Sigmoid colon (tissue), 7 donors: ENCODE measurements around the gene F2R. TPM values are rescaled to one million over a fixed set of nuclear protein-coding genes. Genes with fewer than 3 reads are reported as not detected.
"Not testable (repeated sequence)": the region's sequence is repeated elsewhere in the genome, so short reads cannot be mapped to it uniquely, and the experiment has no call there.

ENCODE experiments used
- DNase-seq: peaks from one replicate; pipeline ENCODE4 v3.0.0-alpha.2; 2019
- H3K27ac ChIP-seq, 4 donors: fragments of 200-600 bp; sonication (generic); one replicate each; pipeline ENCODE4 v1.5.1; 2016 to 2019; ENCODE audit warnings: mild to moderate bottlenecking in 1 of 4
- H3K27me3 ChIP-seq, 3 donors: fragments of 200-600 bp; sonication (generic); one replicate each; pipeline ENCODE4 v1.5.1; 2019; ENCODE audit warnings: mild to moderate bottlenecking in 1 of 3
- H3K36me3 ChIP-seq, 4 donors: fragments of 200-600 bp; sonication (generic); one replicate each; pipeline ENCODE4 v1.5.1; 2016 to 2019
- H3K4me1 ChIP-seq, 4 donors: fragments of 200-600 bp; sonication (generic); one replicate each; pipeline ENCODE4 v1.5.1; 2017 to 2019
- H3K4me3 ChIP-seq, 4 donors: fragments of 200-600 bp; sonication (generic); one replicate each; pipeline ENCODE4 v1.5.1; 2017 to 2019; ENCODE audit warnings: mild to moderate bottlenecking in 2 of 4, moderate library complexity in 1 of 4
- H3K9me3 ChIP-seq, 4 donors: fragments of 200-600 bp in 3 of 4; sonication (generic) in 3 of 4; one replicate each; pipeline versions ENCODE4 v1.5.1 to v1.6.1; 2013 to 2019
- EP300 ChIP-seq, 4 donors: sonication (generic); formaldehyde crosslinking; IDR thresholded peaks; one replicate each; pipeline ENCODE4 v1.6.1; 2017; ENCODE audit warnings: antibody characterized with exemption in 4 of 4
- POLR2A ChIP-seq, 2 donors: fragments of 450-650 bp; IDR thresholded peaks; one replicate each; pipeline ENCODE4 v1.6.1; 2016; ENCODE audit warnings: antibody characterized with exemption in 2 of 2, mild to moderate bottlenecking in 2 of 2, moderate library complexity in 2 of 2
- POLR2AphosphoS5 ChIP-seq, 4 donors: sonication (generic); formaldehyde crosslinking; IDR thresholded peaks; one replicate each; pipeline ENCODE4 v1.6.1; 2017; ENCODE audit warnings: antibody characterized with exemption in 4 of 4
- WGBS, 2 donors: extraction: QIAGEN DNeasy Blood & Tissue Kit; methylation state at CpG; one replicate each; pipeline ENCODE4 v1.1.7; 2013; 5-methylcytosine and 5-hydroxymethylcytosine counted together
- intact Hi-C: fragments of 100-400 bp; cut with DNase I; formaldehyde crosslinking; loops from one replicate; pipeline ENCODE4 v1.15.1; 2023
- polyA plus RNA-seq, 3 donors: library from polyadenylated mRNA; stranded (reverse); fragments of 200-250 nt; gene quantifications; one replicate each; pipeline ENCODE4 v1.2.3, GENCODE V29; 2013
- total RNA-seq, 4 donors: library from RNA; depleted of rRNA; stranded (reverse); fragments of >200 nt; gene quantifications; one replicate each; pipeline ENCODE4 v1.1.0, GENCODE V29; 2016
- TF ChIP-seq, protein P1 (sequence below), 4 experiments: fragments of 450-650 bp in 3 of 4; fragments of 200-600 bp in 1 of 4; IDR thresholded peaks; one replicate each; pipeline ENCODE4 v1.5.1; 2016 to 2019; ENCODE audit warnings: antibody characterized with exemption in 4 of 4, mild to moderate bottlenecking in 3 of 4, moderate library complexity in 2 of 4
- donor health status: healthy with polysubstance abuse.
- donor health status: Bipolar disorder and iron deficiency.
- donor health status: healthy.

F2R gene
- total and polyA plus RNA-seq, 7 donors, result 0.60 to 10.7 (median 5.8) TPM

DNA sequence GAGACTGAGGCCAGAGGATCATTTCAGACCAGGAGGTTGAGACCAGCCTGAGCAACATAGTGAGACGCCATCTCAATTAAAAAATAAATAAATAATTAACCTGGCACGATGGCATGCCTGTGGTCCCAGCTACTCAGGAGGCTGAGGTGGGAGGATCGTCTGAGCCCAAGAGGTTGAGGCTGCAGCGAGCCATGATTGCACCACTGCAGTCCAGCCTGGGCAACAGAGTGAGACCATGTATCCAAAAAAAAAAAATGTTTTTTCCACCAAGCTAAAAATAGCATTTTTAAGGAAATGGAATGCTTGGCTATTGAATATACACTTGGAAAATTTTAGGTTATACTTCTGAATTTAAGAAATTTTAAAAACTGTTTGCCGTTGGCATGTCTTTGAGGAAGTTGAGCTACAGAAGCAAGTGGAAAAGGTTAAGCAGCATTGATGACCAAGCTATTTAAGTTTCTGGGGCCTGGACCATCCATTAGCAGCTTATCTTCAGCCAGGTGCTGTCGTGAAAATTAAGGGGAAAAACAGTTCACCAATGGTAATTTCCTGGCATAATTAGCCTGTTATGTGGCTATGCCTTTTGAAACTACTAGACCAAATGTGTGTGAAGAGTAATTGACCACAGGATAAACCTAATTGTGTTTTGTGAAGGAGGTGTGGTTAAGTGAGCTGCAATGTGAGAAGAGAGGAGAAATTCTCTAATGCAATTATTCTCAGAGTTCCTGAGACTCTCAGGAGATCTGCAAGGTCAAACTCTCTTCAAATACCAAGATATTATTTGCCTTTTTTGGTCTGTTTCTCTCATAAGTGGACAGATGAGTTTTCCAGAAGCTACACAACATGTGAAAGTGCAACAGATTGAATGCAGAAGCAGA lies 21.0 kb downstream of the F2R start:
- Histone ChIP-seq H3K4me3 (no peak overlapping the region), H3K27me3 (no peaks in the 10 kb centered on the region), H3K4me1 (no peaks in the 10 kb centered on the region), H3K36me3 (peaks cover 0 to 9% (median 0%) of the 10 kb centered on the region in 4 donors), H3K27ac (no peak overlapping the region), H3K9me3 (no peaks in the 10 kb centered on the region)
- 77 to 89% methylated on average over 6 of the region's 6 CpGs for WGBS, 2 donors
- intact Hi-C loops, result no loop called here
- TF ChIP-seq, protein P1, sequence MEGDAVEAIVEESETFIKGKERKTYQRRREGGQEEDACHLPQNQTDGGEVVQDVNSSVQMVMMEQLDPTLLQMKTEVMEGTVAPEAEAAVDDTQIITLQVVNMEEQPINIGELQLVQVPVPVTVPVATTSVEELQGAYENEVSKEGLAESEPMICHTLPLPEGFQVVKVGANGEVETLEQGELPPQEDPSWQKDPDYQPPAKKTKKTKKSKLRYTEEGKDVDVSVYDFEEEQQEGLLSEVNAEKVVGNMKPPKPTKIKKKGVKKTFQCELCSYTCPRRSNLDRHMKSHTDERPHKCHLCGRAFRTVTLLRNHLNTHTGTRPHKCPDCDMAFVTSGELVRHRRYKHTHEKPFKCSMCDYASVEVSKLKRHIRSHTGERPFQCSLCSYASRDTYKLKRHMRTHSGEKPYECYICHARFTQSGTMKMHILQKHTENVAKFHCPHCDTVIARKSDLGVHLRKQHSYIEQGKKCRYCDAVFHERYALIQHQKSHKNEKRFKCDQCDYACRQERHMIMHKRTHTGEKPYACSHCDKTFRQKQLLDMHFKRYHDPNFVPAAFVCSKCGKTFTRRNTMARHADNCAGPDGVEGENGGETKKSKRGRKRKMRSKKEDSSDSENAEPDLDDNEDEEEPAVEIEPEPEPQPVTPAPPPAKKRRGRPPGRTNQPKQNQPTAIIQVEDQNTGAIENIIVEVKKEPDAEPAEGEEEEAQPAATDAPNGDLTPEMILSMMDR (IDR thresholded peaks at IDR 0.05), result no peak
- no peak for TF ChIP-seq POLR2AphosphoS5 (IDR thresholded peaks at IDR 0.05)
- DNase-seq, result no peak

DNA sequence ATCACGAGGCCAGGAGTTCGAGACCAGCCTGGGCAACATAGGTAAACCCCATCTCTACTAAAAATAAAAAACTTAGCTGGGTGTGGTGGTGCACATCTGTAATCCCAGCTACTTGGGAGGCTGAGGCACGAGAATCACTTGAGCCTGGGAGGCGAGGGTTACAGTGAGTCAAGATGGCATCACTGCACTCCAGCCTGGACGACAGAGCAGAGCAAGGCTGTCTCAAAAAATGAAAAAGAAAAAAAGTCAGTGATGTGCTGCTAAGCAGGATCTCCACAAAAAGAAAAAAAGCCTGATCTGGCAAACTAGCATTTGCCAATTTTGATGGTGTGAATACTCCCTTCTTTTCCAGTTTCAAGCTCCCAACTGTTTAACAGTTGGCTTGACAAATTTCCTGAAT lies 21.9 kb downstream of the F2R start:
- no peak overlapping the region for H3K27ac ChIP-seq
- no peak for DNase-seq
- peaks cover 0 to 5% (median 0%) of the 10 kb centered on the region in 4 donors for H3K36me3 ChIP-seq
- 90 to 94% methylated on average over 5 of the region's 5 CpGs for WGBS, 2 donors
- intact Hi-C loops, result no loop called here
- TF ChIP-seq POLR2A (IDR thresholded peaks at IDR 0.05) (no peak), EP300 (IDR thresholded peaks at IDR 0.05) (no peak), POLR2AphosphoS5 (IDR thresholded peaks at IDR 0.05) (no peak)
- H3K9me3 ChIP-seq, result no peaks in the 10 kb centered on the region
- no peaks in the 10 kb centered on the region for H3K27me3 ChIP-seq
- no peaks in the 10 kb centered on the region for H3K4me1 ChIP-seq
- H3K4me3 ChIP-seq, result no peak overlapping the region

DNA sequence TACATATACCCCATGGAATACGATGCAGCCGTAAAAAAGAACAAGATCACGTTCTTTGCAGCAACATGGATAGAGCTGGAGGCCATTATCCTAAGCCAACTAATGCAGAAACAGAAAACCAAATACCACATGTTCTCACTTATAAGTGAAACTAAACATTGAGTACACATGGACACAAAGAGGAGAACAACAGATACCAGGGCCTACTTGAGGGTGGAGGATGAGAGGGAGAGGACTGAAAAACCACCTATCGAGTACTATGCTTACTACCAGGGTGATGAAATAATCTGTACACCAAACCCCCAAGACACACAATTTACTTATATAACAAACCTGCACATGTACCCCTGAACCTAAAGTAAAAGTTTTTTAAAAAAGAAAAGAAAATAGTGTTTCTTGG lies 25.6 kb downstream of the F2R start:
- H3K36me3 ChIP-seq, DNase-seq, H3K27me3 ChIP-seq, H3K4me3 ChIP-seq, intact Hi-C loops, H3K27ac ChIP-seq, H3K9me3 ChIP-seq, H3K4me1 ChIP-seq: not testable (repeated sequence)
- WGBS, 2 donors, result 94 to 97% methylated on average over 4 of the region's 4 CpGs

GRCh38 chr5:76742583-76742982 lies 26.7 kb downstream of the F2R start:
- Histone ChIP-seq H3K27me3 (no peaks in the 10 kb centered on the region), H3K36me3 (no peaks in the 10 kb centered on the region), H3K4me1 (no peaks in the 10 kb centered on the region), H3K27ac (no peak overlapping the region), H3K9me3 (no peaks in the 10 kb centered on the region), H3K4me3 (no peak overlapping the region)
- DNase-seq, result no peak
- intact Hi-C loops, result no loop called here
- WGBS, 2 donors, result 93 to 94% methylated on average over 4 of the region's 4 CpGs
- TF ChIP-seq POLR2A (IDR thresholded peaks at IDR 0.05) (no peak), POLR2AphosphoS5 (IDR thresholded peaks at IDR 0.05) (no peak), EP300 (IDR thresholded peaks at IDR 0.05) (no peak)
- TF ChIP-seq, protein P1 (IDR thresholded peaks at IDR 0.05), result no peak

- 80 to 84% methylated on average over 2 of the region's 2 CpGs for WGBS, 2 donors
- TF ChIP-seq POLR2AphosphoS5 (IDR thresholded peaks at IDR 0.05) (no peak), POLR2A (IDR thresholded peaks at IDR 0.05) (no peak), EP300 (IDR thresholded peaks at IDR 0.05) (no peak)
- TF ChIP-seq, protein P1 (IDR thresholded peaks at IDR 0.05), result no peak
- Histone ChIP-seq H3K4me3 (no peak overlapping the region), H3K9me3 (no peaks in the 10 kb centered on the region), H3K27me3 (no peaks in the 10 kb centered on the region), H3K27ac (no peak overlapping the region), H3K4me1 (no peaks in the 10 kb centered on the region), H3K36me3 (no peaks in the 10 kb centered on the region)
- intact Hi-C loops, result no loop called here
- no peak for DNase-seq
These were observed 28.7 kb downstream of the F2R start for GRCh38 chr5:76744632-76745031.

DNA sequence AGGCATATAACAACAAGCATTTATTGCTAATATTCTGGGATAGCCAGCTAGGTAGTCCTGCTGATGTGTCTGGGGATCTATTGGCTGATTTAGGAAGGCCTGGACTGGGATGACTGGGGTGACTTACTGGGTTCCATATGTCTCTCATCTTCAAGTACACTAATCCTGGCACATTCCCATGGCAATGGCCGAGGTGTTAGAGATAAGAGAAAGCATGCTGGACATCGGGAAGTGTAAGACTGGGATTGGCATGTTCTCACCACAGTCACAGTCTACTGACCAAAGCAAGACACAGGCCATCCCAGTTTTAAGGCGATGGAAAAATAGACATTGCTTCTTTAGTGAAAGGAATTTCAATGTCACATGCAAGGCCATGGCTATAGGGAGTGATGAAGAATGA lies 29.7 kb downstream of the F2R start:
- H3K27ac ChIP-seq, result no peak overlapping the region
- intact Hi-C loops, result no loop called here
- no peaks in the 10 kb centered on the region for H3K4me1 ChIP-seq
- TF ChIP-seq POLR2AphosphoS5 (IDR thresholded peaks at IDR 0.05) (no peak), POLR2A (IDR thresholded peaks at IDR 0.05) (no peak), EP300 (IDR thresholded peaks at IDR 0.05) (no peak)
- TF ChIP-seq, protein P1 (IDR thresholded peaks at IDR 0.05), result no peak
- WGBS, 2 donors, result 83 to 92% methylated on average over 3 of the region's 3 CpGs
- no peak for DNase-seq
- H3K27me3 ChIP-seq, result no peaks in the 10 kb centered on the region
- H3K9me3 ChIP-seq, result no peaks in the 10 kb centered on the region
- H3K4me3 ChIP-seq, result no peak overlapping the region
- H3K36me3 ChIP-seq, result no peaks in the 10 kb centered on the region
